Neural crest cell (in vitro differentiated cells): ENCODE results near the gene COL9A2. TPM values are rescaled to one million over a fixed set of nuclear protein-coding genes. Genes with fewer than 3 reads are reported as not detected.

Source experiments
- DNase-seq: peaks from one replicate; pipeline ENCODE4 v3.0.0; 2021; ENCODE audit warnings: low read depth, mixed read lengths, low spot score
- H3K27ac Mint-ChIP-seq: one replicate; pipeline ENCODE4 v1.8.0; 2021; ENCODE audit warnings: mild to moderate bottlenecking, mixed read lengths; ENCODE audit not compliant: unreplicated experiment
- H3K27me3 Mint-ChIP-seq: 2 replicates; pipeline ENCODE4 v1.8.0; 2021; ENCODE audit warnings: low read depth, mild to moderate bottlenecking, mixed read lengths
- H3K36me3 Mint-ChIP-seq: 2 replicates; pipeline ENCODE4 v1.8.0; 2021; ENCODE audit warnings: low read depth, mild to moderate bottlenecking, mixed read lengths
- H3K4me1 Mint-ChIP-seq: 2 replicates; pipeline ENCODE4 v1.8.0; 2021; ENCODE audit warnings: mixed read lengths
- H3K4me3 Mint-ChIP-seq: one replicate; pipeline ENCODE4 v1.8.0; 2021; ENCODE audit warnings: mild to moderate bottlenecking, mixed read lengths
- H3K9me3 Mint-ChIP-seq: 2 replicates; pipeline ENCODE4 v1.8.0; 2021; ENCODE audit warnings: mixed read lengths
- total RNA-seq: library from RNA; stranded (reverse); gene quantifications from 2 replicates; pipeline ENCODE4 v1.2.1, GENCODE V29; 2021
- TF ChIP-seq, protein P1 (sequence below): fragments of 200-600 bp; sonication (generic); conservative IDR thresholded peaks from 2 replicates; pipeline ENCODE4 v1.5.0; 2021; ENCODE audit warnings: antibody characterized with exemption, mild to moderate bottlenecking

The COL9A2 gene
- total RNA-seq, 1 donor from 2014 or later = 9.0 TPM

DNA sequence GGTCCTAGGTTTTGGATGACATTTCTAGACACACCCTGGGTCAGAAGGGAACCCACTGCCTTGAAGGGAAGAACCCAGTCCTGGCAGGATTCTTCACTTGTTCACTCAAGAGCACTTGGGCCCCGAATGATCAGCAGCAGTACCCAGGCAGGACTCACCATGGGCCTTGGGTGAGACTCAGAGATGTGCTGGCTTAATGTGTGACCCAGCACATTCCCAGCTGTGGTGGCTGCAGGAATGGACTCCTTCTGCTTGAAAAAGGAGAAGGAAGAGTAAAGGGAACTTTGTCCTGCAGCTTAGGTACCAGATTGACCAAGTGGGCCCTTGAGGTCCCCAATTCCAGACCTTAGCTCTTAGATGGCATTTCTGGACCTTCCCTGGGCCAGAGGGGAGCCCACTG lies 44.1 kb upstream of the COL9A2 start:
- Mint-ChIP-seq H3K36me3 (no peaks in the 10 kb centered on the region), H3K9me3 (peaks cover 2% of the 10 kb centered on the region), H3K27me3 (peaks cover 16% of the 10 kb centered on the region), H3K4me1 (no peaks in the 10 kb centered on the region), H3K4me3 (no peak overlapping the region), H3K27ac (no peak overlapping the region)
- TF ChIP-seq, protein P1, sequence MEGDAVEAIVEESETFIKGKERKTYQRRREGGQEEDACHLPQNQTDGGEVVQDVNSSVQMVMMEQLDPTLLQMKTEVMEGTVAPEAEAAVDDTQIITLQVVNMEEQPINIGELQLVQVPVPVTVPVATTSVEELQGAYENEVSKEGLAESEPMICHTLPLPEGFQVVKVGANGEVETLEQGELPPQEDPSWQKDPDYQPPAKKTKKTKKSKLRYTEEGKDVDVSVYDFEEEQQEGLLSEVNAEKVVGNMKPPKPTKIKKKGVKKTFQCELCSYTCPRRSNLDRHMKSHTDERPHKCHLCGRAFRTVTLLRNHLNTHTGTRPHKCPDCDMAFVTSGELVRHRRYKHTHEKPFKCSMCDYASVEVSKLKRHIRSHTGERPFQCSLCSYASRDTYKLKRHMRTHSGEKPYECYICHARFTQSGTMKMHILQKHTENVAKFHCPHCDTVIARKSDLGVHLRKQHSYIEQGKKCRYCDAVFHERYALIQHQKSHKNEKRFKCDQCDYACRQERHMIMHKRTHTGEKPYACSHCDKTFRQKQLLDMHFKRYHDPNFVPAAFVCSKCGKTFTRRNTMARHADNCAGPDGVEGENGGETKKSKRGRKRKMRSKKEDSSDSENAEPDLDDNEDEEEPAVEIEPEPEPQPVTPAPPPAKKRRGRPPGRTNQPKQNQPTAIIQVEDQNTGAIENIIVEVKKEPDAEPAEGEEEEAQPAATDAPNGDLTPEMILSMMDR = no peak
- DNase-seq = no peak

GRCh38 chr1:40360631-40361030 lies 43.5 kb upstream of the COL9A2 start:
- Mint-ChIP-seq H3K27ac (no peak overlapping the region), H3K36me3 (no peaks in the 10 kb centered on the region), H3K9me3 (peaks cover 2% of the 10 kb centered on the region), H3K27me3 (peaks cover 16% of the 10 kb centered on the region), H3K4me1 (no peaks in the 10 kb centered on the region), H3K4me3 (no peak overlapping the region)
- DNase-seq = no peak
- TF ChIP-seq, protein P1 = no peak

DNA sequence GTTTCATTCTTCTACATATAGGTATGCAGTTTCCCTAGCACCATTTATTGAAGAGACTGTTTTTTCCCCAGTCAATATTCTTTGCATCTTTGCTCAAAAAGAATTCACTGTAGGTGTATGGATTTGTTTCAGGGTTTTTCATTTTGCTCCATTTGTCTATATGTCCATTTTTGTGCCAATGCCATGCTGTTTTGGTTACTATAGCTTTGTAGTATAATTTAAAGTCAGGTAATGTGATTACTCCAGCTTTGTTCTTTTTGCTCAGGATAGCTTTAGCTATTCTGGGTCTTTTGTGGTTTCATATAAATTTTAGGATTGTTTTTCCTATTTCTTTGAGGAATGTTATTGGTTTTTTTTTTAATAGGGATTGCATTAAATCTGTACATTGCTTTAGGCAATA lies 40.5 kb upstream of the COL9A2 start:
- no peaks in the 10 kb centered on the region for H3K4me1 Mint-ChIP-seq
- H3K9me3 Mint-ChIP-seq = peaks cover 2% of the 10 kb centered on the region
- H3K27me3 Mint-ChIP-seq = peaks cover 4% of the 10 kb centered on the region
- no peaks in the 10 kb centered on the region for H3K36me3 Mint-ChIP-seq
- DNase-seq = no peak
- H3K27ac Mint-ChIP-seq = no peak overlapping the region
- TF ChIP-seq, protein P1 = no peak
- no peak overlapping the region for H3K4me3 Mint-ChIP-seq

GRCh38 chr1:40353082-40353481 lies 36.0 kb upstream of the COL9A2 start:
- TF ChIP-seq, protein P1 = no peak
- no peaks in the 10 kb centered on the region for H3K4me1 Mint-ChIP-seq
- H3K4me3 Mint-ChIP-seq = no peak overlapping the region
- H3K27me3 Mint-ChIP-seq = no peaks in the 10 kb centered on the region
- no peaks in the 10 kb centered on the region for H3K36me3 Mint-ChIP-seq
- no peak overlapping the region for H3K27ac Mint-ChIP-seq
- no peak for DNase-seq
- peaks cover 2% of the 10 kb centered on the region for H3K9me3 Mint-ChIP-seq

GRCh38 chr1:40352126-40352525 lies 35.0 kb upstream of the COL9A2 start:
- no peaks in the 10 kb centered on the region for H3K4me1 Mint-ChIP-seq
- H3K36me3 Mint-ChIP-seq = no peaks in the 10 kb centered on the region
- TF ChIP-seq, protein P1 = no peak
- no peak for DNase-seq
- H3K4me3 Mint-ChIP-seq = no peak overlapping the region
- H3K9me3 Mint-ChIP-seq = peaks cover 2% of the 10 kb centered on the region
- no peaks in the 10 kb centered on the region for H3K27me3 Mint-ChIP-seq
- no peak overlapping the region for H3K27ac Mint-ChIP-seq

DNA sequence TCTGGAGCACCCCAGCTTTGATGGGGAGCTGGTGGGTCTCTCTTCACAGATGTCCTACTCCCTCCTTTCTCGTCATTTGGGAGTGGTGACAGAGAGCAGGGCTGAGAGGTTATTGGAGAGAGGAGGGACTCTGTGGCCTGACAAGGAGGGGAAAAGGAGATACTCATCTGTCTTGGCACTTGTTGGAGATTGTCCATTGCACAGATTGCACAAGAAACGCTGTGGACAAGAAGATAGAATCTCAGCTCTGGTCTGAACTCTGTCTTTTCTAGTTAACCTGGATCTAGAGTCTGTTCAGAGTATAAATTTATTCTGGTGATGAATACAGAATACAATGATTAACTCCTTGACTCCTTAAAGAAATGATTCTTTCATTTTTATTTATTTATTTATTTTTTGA lies 34.0 kb upstream of the COL9A2 start:
- H3K4me1 Mint-ChIP-seq = no peaks in the 10 kb centered on the region
- TF ChIP-seq, protein P1 = no peak
- DNase-seq = no peak
- H3K9me3 Mint-ChIP-seq = no peaks in the 10 kb centered on the region
- H3K36me3 Mint-ChIP-seq = no peaks in the 10 kb centered on the region
- no peak overlapping the region for H3K4me3 Mint-ChIP-seq
- no peak overlapping the region for H3K27ac Mint-ChIP-seq
- no peaks in the 10 kb centered on the region for H3K27me3 Mint-ChIP-seq
